GM13976 (cell line): Measurements from ENCODE around the gene ELP6.
"Not testable (repeated sequence)": the region's sequence is repeated elsewhere in the genome, so short reads cannot be mapped to it uniquely, and the experiment has no call there.

ENCODE experiments used
- DNase-seq: peaks from one replicate; pipeline ENCODE4 v3.0.0; 2012; ENCODE audit warnings: low spot score
- in situ Hi-C: fragments of 300-500 bp; cut with MboI; formaldehyde crosslinking; loops from one replicate; pipeline ENCODE4 v1.12.0; 2022; ENCODE audit warnings: low sequenced_read_pairs, mixed read lengths, inconsistent platforms; ENCODE audit not compliant: unreplicated experiment
- TF ChIP-seq, protein P1 (sequence below): IDR thresholded peaks from 2 replicates; pipeline ENCODE4 v1.5.1; 2012; ENCODE audit warnings: borderline replicate concordance, mild to moderate bottlenecking; ENCODE audit not compliant: insufficient read depth; ENCODE audit errors: extremely low read depth, missing control alignments, control extremely low read depth

ELP6 gene

GRCh38 chr3:47495111-47495510 is 18.4 kb downstream of the ELP6 start:
- in situ Hi-C loops = no loop called here

GRCh38 chr3:47491777-47492176 is 21.7 kb downstream of the ELP6 start:
- no peak for DNase-seq
- TF ChIP-seq, protein P1, sequence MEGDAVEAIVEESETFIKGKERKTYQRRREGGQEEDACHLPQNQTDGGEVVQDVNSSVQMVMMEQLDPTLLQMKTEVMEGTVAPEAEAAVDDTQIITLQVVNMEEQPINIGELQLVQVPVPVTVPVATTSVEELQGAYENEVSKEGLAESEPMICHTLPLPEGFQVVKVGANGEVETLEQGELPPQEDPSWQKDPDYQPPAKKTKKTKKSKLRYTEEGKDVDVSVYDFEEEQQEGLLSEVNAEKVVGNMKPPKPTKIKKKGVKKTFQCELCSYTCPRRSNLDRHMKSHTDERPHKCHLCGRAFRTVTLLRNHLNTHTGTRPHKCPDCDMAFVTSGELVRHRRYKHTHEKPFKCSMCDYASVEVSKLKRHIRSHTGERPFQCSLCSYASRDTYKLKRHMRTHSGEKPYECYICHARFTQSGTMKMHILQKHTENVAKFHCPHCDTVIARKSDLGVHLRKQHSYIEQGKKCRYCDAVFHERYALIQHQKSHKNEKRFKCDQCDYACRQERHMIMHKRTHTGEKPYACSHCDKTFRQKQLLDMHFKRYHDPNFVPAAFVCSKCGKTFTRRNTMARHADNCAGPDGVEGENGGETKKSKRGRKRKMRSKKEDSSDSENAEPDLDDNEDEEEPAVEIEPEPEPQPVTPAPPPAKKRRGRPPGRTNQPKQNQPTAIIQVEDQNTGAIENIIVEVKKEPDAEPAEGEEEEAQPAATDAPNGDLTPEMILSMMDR = no peak
- in situ Hi-C loops = no loop called here

More at GRCh38 chr3:47495111-47495510, 18.4 kb downstream of the ELP6 start:
- TF ChIP-seq, protein P1 = no peak
- no peak for DNase-seq

GRCh38 chr3:47491186-47491585 is 22.3 kb downstream of the ELP6 start:
- in situ Hi-C loops = no loop called here
- DNase-seq = no peak
- TF ChIP-seq, protein P1 = no peak

- no peak for DNase-seq
- in situ Hi-C loops = no loop called here
- TF ChIP-seq, protein P1 = no peak
Observed at GRCh38 chr3:47487265-47487664, 26.2 kb downstream of the ELP6 start.

DNA sequence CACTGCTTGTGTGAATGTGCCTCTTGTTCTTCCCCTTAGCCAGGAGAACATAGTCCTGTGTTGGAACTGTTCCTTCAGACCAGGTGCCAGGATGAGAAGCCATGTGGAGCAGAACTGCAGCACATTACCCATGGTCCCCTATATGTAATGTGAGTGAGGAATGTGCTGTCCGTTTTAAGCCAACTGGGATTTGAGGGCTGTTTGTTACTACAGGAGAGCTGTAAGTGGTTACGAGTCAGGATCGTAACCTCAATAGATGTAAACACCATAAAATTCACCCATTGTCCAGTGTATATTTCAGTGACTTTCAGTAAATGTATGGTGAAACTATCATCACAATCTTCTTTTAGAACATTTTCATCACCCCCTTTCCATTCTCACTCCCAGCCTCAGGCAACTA is 27.7 kb downstream of the ELP6 start:
- in situ Hi-C loops = no loop called here
- no peak for DNase-seq
- TF ChIP-seq, protein P1 = no peak

GRCh38 chr3:47482366-47482765 is 31.1 kb downstream of the ELP6 start:
- TF ChIP-seq, protein P1 = no peak
- no peak for DNase-seq
- in situ Hi-C loops = no loop called here

- DNase-seq, in situ Hi-C loops: not testable (repeated sequence)
Observed at GRCh38 chr3:47481763-47482162, 31.7 kb downstream of the ELP6 start.

DNA sequence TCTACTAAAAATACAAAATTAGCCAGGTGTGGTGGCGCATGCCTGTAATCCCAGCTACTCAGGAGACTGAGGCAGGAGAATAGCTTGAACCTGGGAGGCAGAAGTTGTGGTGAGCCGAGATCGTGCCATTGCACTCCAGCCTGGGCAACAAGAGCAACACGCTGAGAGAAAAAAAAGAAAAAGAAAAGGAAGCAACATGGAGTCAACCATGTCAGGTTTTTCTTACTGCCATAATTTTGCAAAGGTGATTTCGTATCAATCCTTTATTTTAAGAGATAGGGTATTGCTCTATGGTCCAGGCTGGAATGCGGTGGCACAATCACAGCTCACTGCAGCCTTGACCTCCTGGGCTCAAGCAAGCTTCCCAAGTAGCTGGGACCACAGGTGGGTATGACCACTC is 33.2 kb downstream of the ELP6 start:
- in situ Hi-C loops, DNase-seq: not testable (repeated sequence)
